EH (cell line): ENCODE measurements around the gene ASPG.
"Not testable (repeated sequence)": the region's sequence is repeated elsewhere in the genome, so short reads cannot be mapped to it uniquely, and the experiment has no call there.

Experiments used
- DNase-seq: peaks from one replicate; pipeline ENCODE4 v3.0.0-alpha.2; 2015; ENCODE audit warnings: low read depth

The ASPG gene

DNA sequence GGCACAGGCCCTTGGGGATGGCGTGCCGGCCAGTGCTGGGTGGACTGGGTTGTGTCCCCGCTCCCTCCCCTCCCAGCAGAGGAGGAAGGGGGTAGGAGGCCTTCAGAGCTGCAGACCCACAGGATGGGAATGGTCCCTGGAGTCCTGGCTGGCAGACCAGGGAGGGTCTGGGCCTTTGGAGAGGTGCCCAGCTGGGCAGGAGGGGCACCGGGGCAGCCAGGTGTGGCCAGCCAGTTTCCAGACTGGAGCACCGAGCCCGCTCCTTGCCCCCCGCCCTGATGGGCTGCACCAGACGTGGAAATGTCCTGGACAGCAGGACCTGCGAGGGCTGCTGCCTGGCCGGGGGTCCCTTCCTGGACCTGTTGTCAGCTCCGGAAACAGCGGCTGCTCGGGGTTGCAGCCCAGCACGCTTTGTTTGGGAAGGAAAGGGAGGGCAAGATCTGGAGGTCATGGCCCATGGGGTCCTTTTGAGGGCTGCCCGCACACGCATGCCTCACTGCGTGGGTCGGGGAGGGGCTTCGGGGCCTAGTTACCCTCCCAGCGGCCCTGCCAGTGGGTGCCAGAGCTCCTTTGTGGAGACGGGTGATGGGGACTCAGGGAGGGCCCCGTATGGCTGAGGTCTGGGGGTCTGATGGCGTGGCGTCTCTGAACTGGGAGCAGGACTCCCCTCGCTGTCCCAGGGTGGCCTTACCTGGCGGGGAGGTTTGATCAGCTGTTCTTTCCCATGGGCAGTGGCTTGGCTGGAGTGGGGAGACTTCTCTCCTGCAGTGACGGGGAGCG, 62.0 kb downstream of the ASPG start:
- no peak for DNase-seq

DNA sequence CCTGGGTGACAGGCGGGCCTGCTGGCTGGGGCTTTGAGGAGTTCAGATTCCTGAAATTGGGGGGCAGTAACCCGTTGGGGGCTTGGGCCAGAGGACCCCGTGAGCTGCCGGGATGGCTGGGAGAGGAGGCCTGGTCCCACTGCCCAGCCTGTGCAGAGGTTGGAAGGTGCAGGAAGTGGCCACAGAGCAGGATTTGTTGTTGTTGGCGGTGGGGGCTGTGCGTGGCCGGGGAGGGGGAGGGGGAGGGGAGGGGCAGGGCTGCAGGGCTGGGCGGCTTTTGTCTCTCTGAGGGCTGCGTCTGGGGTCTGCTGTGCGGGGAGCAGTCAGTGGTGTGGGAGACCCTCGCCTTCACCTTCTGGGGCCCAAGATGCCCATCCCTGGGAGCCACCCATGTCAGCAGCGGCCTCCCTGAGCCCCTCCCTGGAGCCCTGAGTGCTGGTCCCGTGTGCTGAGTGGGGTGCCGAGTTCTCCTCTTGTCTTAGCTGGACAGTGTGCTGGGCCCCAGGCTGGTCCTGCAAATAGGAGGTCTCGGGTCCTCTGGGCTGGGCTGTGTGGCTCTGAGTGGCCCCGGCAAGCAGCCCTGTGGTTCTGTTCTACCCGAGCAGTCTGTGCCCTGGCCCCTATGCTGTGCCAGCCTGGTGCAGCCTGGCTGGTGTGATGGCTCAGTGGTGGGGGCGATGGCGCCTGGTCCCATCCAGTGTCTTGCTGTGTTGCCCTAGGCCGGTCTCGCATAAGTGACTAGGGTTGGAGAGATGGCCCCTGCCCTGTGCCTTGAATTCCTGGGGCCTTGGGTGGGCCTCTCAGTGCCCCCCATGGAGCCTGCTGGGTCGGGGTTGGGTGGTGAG, 63.2 kb downstream of the ASPG start:
- DNase-seq, result no peak

DNA sequence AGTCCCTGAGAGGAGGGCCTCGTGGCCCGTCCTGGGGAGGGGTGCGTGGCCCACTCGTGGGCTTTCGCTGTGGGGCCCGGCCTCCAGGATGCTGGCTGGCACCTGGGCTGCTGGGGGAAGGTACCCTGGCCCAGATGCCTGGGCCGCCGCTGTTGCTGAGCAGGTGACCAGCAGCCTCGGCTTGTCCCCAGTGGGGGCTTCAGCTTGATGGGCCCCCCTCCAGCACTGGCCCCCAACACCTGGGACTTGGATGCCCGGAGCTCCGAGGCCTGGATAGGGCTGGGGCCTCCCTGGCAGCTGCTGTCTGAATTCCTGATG, 63.7 kb downstream of the ASPG start:
- DNase-seq, result no peak

DNA sequence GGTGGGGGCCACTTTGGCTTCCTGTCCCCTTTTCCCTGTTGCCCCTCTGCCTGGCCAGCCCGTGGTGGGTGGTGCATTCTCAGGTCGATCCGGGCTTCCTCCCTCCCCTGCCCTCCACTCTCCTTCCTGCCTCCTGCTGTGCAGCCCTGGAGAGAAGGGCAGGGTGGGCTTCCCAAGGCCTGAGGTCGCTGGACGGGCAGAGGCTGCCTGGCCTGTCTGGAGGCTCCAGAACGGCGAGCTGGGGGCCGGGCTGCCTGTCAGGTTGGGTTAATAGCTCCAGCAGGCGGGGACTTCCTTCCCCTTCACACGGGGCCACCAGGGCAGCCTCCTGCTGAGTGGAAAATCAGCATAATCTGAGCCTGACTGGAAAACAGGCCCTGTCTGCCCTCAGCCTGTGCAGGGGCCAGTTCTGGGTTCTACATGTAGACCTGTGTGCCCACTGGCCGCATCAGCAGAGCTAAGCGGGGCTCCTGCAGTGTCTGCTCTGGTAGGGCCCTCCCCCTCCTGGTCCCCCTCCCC, 64.2 kb downstream of the ASPG start:
- DNase-seq, result peak; percentile 19

DNA sequence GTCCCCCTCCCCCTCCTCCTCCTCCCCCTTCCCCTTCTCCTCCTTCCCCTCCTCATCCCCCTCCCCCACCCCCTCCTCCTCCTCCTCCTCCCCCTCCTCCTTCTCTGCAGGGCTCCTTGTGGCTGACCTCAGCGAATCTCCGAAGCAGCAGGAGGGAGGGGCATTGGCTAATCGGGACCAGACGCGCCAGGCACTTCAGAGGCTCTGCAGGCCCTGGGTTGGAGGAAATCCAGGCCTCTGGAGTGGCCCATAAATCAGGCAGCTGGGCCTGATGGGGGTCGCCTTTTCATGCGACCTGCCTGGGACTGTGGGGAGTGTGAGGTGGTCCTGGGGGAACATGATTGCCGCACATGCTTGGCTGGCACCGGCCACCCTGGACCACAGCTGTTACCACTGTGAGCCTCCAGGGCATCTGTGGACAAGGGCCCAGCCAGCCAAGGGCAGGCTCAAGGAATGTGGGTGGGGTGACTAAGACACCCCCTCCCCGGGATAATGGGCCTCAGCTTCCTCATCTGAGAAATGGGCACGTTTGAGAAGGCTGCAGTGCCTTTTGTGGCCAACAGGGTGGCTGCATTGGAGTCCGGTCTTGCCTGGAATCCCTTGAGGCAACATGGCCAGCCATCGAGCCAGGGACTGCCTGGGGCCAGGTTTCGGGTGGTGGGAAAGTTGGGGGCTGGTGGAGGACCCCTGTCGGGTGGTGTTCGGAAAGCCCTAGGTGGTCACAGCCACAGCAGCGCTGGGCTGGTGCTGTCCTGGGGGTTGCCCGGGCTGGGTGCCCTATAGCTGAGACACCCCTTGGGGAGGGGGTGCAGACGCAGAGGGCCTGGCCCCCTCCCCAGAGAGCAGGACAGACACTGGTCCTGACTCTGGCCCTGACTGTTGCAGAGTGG, 64.9 kb downstream of the ASPG start:
- DNase-seq, result peak; percentile 47

DNA sequence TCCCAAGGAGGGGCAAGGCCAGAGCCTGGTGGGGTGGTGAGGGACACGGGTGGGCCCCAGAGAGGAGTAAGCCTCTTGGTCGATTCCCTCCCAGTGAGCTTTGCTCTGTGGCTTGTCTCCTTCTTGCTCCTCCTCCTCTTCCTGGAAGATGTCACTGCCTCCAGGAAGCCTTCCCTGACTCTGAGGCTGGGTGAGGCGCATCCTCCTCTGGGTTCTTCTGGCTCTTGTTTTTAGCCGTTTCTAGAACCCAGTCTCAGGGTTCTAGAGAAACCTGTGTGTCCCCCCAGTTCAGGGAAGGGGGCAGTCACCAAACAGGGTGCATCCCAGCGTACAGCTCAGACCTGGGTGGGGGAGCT, 65.5 kb downstream of the ASPG start:
- DNase-seq, result no peak

DNA sequence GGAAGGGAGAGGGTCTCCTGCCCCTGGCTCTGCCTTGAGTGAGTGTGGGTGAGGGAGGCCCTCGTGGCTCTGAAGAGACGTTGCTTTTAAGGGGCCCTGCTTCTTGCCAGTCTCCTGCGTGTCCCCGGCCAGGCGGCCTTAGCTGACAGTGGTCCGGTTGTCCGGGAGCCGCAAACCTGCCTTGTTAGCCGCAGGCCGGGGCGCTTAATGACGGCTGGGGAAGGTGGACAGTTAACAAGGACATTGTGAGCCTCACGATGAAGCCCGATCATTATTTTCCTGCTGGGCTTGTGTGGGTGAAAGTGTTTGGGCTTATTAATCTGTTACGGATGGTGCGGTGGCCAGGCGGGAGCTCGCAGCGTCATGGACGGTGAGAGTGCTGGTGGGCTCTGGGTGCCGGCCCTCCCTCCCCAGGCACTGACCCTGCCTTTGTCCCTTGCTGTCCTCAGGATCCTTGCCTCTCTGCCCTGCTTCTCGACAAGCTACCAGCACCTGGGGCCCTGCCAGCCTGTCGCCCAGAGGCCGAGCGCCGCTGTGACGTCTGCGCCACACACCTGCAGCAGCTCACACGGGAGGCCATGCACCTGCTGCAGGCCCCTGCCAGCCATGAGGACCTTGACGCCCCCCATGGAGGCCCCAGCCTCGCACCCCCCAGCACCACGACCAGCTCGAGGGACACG, 66.2 kb downstream of the ASPG start:
- DNase-seq, result no peak

DNA sequence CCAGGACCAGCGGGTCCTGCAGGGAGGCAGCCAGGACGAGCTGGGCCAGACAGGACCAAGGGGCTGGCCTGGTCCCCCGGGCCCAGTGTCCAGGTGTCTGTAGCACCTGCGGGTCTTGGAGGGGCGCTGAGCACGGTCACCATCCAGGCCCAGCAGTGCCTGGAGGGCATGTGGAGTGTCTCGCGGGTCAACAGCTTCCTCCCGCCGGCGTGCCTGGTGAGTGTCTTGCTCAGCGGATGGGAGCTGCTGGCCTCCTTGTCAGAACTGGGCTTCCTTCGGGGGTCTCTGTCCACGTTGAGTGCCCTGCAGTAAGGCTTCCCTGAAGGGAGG, 66.7 kb downstream of the ASPG start:
- no peak for DNase-seq

DNA sequence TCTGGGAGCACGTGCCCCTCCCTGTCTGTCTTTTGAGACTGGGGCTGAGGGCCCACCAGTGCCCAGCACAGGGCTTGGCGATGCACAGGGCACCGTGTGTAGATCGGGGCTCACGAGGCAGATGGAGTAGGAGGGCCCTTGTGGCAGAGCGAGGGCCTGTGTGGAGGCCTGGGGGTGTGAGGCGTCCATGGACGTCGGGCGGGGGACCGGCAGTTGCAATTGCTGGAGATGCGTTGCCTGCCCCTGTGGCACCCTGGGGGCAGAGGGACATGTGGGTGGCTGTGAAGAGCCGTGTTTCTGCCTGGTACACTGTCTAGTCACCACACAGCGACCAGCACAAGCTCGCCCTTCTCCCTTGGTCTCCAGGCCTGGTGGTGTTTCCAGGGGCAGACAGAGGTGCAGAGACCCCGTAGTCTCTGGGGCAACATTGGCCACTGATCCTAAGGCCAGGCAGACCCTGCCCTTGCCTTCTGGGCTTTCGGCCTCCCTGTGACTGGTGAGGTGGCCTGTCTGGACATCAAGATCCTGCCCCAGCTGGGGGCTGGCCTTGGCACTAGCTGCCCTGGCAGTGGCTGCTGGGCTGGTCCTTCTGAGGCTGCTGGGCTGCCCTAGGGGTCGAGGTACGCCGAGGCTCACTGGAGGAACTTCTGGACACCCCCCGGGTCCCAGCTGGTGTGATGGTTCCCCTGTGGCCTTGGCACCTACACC, 67.3 kb downstream of the ASPG start:
- no peak for DNase-seq

DNA sequence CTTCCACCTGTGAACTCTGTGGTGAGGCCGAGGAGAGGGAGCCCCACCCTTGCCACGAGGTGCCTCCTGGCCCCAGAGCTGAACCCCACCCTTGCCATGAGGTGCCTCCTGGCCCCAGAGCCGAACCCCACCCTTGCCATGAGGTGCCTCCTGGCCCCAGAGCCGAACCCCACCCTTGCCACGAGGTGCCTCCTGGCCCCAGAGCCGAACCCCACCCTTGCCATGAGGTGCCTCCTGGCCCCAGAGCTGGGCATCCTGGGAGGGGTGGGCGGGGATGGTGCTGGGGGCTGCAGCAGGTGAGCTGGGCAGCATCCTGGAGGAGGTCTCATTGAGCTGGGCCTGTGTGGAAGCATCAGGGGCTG, 67.9 kb downstream of the ASPG start:
- not testable (repeated sequence) for DNase-seq

DNA sequence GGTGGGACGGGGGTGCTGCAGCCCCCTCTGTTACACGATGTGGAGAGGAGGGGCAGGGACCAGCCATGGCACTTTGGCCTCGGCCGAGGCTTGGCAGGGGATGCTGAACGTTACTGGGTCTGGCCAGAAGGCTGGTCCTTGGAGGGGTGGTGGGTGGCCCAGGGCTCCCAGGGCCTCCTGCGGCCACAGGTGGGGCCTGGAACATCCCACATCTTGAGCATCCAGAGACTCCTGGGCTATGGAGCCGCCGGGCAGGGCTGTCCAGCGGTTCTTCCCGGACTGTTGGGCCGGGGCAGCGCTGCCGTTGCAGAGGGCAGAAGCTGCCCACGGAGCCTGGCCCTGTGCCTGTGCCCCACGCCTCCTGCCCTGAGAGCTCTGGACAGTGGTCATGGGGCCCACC, 68.7 kb downstream of the ASPG start:
- no peak for DNase-seq

DNA sequence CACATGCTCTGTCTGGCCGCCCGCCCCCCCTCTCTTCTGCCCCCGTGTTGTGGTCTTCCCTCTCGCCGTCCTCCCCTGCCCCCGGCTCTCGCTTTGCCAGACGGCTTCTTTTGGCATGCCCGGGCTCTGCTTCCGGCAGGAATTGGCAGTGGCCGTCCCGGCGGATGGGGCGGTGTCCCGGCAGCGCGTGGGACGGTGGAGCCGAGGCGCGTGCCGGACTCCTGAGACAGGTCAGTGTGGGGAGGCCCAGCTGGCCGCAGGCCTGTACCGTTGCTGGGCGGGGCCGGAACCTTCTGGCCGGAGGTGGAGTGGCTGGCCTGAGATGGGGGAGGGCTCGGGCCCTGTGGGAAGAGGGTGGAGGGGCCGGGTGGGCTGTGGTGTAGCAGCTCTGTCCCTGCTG, 70.0 kb downstream of the ASPG start:
- no peak for DNase-seq

DNA sequence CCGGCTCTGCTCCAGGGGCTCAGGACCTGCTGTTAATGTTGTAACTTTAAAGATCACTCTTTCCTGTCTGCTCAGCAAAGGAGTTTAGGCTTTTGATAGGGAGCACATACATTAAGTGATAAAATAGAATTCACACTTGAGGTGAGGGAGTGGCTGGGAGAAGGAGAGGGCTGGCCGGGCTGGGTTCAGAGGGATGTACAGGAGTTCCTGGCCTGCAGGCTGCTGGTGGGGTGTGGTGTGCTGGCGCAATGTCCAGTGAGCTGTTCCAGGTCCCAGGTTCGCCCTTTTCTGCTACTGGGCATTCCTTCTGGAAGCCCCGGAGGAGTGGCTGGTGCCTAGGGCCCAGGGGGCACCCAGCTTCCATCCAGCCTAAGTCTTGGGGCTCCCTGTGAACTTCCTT, 70.6 kb downstream of the ASPG start:
- DNase-seq, result no peak

DNA sequence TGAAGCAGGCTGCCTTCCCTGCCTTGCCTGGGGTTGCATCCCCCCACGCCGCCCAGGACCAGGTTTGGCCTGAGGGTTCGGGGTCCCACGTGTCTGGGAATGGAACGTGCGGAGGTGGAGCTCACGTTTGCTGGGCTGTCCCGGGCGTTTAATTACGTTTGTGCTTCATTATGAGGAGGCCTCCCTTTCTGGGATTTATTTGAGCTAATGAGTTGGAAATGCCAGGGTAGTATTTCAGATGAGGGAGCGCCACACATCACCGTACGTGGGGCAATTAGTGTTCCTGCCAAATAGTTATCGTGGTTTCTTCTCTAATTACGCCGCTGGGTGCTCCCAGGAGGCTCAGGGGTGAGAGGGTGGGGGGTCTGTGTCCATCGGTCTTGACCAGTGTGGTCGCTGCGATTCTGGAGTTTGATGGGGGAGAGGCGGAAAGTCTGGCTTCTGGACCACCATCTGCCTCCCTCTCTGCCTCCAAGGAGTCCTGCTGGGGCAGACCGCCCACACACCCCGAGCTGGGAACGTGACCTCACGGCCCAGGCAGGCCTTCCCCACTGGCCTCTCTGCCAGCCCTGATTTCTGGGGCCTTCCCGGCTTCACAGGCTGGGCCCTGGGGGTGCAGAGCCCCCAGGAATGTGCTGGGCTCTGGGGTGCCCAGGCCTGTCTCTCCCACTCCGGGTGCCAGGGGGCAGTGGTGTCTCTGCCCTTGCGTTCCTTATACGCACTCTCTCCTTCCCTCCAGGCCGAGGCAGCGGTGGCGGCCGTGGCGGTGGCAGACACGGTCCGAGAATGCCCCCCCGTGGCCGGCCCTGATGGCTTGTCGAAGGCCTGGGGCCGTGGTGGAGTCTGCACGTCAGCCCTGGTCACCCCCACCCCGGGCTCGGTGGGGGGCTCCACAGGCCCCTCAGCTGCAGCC, 71.8 kb downstream of the ASPG start:
- DNase-seq, result no peak

DNA sequence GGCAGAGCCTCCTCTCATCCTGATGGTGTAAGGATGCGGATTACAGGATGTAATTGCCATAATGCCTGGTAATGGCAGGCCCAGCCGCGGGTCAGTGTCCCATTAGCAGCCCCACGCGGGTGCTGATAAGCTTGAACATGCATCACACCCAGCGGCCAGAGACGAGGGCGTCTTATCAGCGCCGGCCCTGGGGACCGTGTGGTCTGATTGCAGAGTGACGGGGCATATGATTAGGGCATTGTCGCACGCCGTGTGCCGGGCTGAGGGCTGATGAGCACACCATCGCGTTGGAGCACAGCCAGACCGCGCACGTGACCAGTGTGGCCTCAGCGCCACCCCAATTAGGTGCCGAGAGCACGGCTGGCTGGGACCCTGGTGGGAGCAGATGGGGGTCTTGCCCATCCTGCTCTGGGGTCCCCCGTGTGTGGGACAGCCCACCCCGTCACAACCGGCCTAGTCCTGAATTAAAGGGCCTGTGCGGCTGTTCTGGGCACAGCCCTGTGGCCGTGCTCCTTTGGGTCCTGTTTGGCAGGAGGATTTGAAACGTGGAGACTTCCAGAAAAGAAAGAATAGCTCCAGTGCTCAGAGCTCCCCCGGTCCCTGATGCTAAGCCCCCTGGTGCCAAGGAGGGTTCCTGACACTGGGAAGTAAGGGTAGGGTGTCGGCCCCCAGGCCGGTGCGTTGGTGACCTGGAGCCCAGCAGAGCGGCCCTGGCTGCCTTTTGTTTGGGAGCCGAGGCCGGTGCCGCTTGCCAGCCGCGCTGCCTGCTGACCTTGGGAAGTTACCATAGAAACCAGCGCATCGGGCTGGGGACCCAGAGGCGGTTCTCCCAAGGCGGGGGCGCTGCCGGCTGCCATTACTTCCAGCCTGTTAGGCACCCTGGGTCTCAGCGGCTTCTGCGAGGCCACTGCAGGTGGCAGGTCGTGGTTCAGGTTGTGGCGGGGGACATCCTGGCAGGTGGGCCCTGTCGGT, 73.6 kb downstream of the ASPG start:
- DNase-seq, result no peak

DNA sequence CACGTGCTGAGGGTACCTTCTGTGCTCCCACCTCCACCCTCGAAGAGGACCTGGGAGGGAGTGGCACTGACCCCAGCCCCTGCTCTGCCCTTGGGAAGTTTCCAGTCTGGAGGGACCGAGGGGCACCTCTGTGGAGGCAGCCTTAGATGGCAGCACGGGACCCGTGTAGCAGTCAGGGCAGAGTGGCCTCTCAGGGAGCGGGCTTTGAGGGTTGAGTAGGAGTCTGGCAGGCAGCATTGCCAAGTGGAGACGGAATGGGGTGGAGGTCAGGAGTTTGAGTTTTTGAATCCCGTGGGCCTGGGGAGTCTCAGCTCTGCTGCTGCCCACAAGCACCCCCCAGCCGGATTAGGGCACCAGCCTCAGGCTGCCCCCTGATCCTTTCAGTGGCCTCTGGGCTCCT, 74.5 kb downstream of the ASPG start:
- no peak for DNase-seq

DNA sequence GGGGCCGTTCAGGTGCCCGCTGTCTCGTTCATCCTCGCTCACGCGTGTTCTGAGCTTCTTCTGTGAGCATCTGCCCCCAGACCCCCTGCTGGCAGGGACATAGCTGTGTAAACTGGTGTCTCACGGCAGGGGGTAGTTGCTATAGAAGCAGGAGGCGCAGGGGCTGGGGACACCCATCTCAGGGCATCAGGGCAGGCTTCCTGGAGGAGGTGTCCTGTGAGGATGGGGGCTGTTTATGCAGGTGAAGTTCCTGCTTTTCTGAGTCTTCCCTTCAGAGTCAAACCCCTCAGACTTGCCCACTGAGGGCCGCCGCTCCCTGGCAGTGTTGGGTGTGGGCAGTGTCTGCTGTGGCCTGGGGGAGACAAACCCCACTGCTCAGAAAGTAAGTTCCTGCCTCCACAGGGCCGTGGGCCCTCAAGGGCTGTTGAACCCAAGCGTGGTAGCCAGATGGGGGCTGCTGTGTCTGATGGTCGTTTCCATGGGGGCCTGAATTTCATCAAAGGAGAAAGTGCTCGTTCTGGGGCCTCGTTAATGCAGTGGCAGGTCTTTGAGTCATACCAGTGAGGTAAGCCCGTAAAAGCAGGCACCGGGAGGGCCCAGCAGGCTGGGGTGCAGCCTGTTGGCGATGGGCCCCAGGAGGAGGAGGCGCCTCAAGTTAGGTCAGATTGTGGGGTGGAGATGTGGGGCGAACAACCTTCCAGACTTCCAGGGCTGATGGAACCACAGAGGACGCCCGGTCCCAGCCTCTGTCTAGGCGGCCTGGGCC, 76.3 kb downstream of the ASPG start:
- DNase-seq, result no peak

DNA sequence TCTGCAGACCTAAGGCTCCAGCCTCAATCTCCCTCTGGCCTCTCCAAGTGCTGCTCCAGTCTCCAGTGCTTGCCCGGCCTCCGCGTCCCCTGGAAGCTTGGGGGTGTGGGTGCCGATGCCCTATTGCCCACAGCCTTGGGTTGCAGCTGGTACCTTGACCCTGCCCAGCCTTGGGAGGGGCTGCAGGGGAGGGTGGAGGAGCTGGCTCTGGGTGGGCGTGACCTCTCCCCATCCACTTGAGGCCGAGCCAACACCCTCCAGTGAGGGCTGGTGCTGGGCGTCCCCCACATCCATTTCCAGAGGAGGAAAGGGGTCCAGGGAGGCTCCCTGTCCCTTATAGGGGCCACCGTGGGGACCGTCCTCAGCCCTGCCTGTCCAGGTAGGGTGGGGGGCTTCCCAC, 77.0 kb downstream of the ASPG start:
- DNase-seq, result no peak
